ENCODE measurements around the gene GADD45G. TPM values are rescaled to one million over a fixed set of nuclear protein-coding genes. Genes with fewer than 3 reads are reported as not detected.

The GADD45G gene
- total and polyA plus RNA-seq, 10 of the 15 experiments (the other 5 are each of a cell fraction or from before 2014, with no cell fraction given) = 0.07 to 1.00 (median 0.29) TPM; not detected in 4

- intact Hi-C loops (cut with micrococcal nuclease; ENCODE audit: unreplicated experiment) = no loop called here
- RAD21 ChIA-PET (ENCODE audit: unreplicated experiment) = interaction anchor here (0.6 to 2.0 kb wide), 4 partner anchors 19 to 476 kb away, joined by 3 to 5 read pairs (median 4); partner anchors contain the start of gene GADD45G
- Histone ChIP-seq H3K9me3 (replicated peaks; ENCODE audit: control insufficient read depth, insufficient read depth, low read length) (no peaks in the 10 kb centered on the region), H4K20me1 (ENCODE audit: control insufficient read depth, insufficient read depth) (no peaks in the 10 kb centered on the region), H3K4me3 (no peak overlapping the region), H3K9ac (ENCODE audit: control insufficient read depth, insufficient read depth, low read length) (no peak overlapping the region), H3K4me1 (ENCODE audit: control insufficient read depth, insufficient read depth, low read length) (no peaks in the 10 kb centered on the region), H3K79me2 (ENCODE audit: control insufficient read depth, insufficient read depth, low read length) (no peaks in the 10 kb centered on the region), H3K27ac (ENCODE audit: control insufficient read depth, insufficient read depth) (no peak overlapping the region), H3K27me3 (replicated peaks in 1 of 2; ENCODE audit: control insufficient read depth in 2 of 2, insufficient read depth in 2 of 2, low read length in 1 of 2) (peaks cover 3 to 7% of the 10 kb centered on the region in 2 experiments; a peak in 3 of 4 replicates), H3K36me3 (ENCODE audit: control insufficient read depth in 2 of 2, insufficient read depth in 2 of 2, low read length in 1 of 2) (no peaks in the 10 kb centered on the region), H3K4me2 (ENCODE audit: control insufficient read depth, insufficient read depth) (no peak overlapping the region), H2AFZ (ENCODE audit: control insufficient read depth, low read depth, low read length) (no peak overlapping the region)
- in situ Hi-C loops (cut with MboI) = no loop called here
- POLR2A ChIA-PET = no interaction called here
- 28% methylated on average over 20 of the region's 20 CpGs for WGBS (ENCODE audit: insufficient coverage, insufficient replicate concordance, low lambda C conversion rate, missing lambda C conversion rate)
- no TSS peak for BruUV-seq (replicated peaks)
- FAIRE-seq (no peak), DNase-seq (ENCODE audit: low read depth, low spot score) (no peak), ATAC-seq (no peak)
- SMC1A ChIA-PET (ENCODE audit: uncharacterized antibody, unreplicated experiment) = interaction anchor here (1.3 kb wide), 1 partner anchor 9 kb away, joined by 3 read pairs; no protein-coding TSS in a partner anchor
- CTCF ChIA-PET = no interaction called here
- TF ChIP-seq ZNF217 (IDR thresholded peaks at IDR 0.05) (no peak), ZSCAN29 (IDR thresholded peaks at IDR 0.05) (no peak), PAX8 (IDR thresholded peaks at IDR 0.05) (no peak), KDM1A (IDR thresholded peaks at IDR 0.05; ENCODE audit: borderline replicate concordance) (no peak), CREM (IDR thresholded peaks at IDR 0.05; ENCODE audit: low read depth) (no peak), EGR1 (IDR thresholded peaks at IDR 0.05; ENCODE audit: borderline replicate concordance in 1 of 2, low read depth in 2 of 2, low read length in 2 of 2) (no peak), NBN (IDR thresholded peaks at IDR 0.05) (no peak), FOS (IDR thresholded peaks at IDR 0.05; ENCODE audit: borderline replicate concordance, extremely low read depth, insufficient read length) (no peak), PAX5 (IDR thresholded peaks at IDR 0.05; ENCODE audit: borderline replicate concordance, low read depth, low read length) (no peak), BACH1 (IDR thresholded peaks at IDR 0.05; ENCODE audit: borderline replicate concordance) (no peak), RB1 (IDR thresholded peaks at IDR 0.05; ENCODE audit: borderline replicate concordance) (no peak), CTCF (IDR thresholded peaks at IDR 0.05 in 2 of 3, conservative IDR thresholded peaks at IDR 0.05 in 1 of 3; ENCODE audit: control insufficient read depth in 2 of 3, extremely low read depth in 1 of 3, insufficient read depth in 1 of 3, low read depth in 3 of 3, low read length in 3 of 3) (no peak), SPI1 (IDR thresholded peaks at IDR 0.05; ENCODE audit: borderline replicate concordance, insufficient read depth, low read depth, low read length) (no peak)
These were observed 18.4 kb downstream of the GADD45G start for GRCh38 chr9:89622933-89623861.

Measured in GM12878 (cell line).